Measurements from ENCODE around the gene STRIP2. TPM values are rescaled to one million over a fixed set of nuclear protein-coding genes. Genes with fewer than 3 reads are reported as not detected.
"Not testable (repeated sequence)": the region's sequence is repeated elsewhere in the genome, so short reads cannot be mapped to it uniquely, and the experiment has no call there.

STRIP2 gene
- total RNA-seq, 4 donors from 2014 or later, result 14.3 to 43.9 (median 24.7) TPM

DNA sequence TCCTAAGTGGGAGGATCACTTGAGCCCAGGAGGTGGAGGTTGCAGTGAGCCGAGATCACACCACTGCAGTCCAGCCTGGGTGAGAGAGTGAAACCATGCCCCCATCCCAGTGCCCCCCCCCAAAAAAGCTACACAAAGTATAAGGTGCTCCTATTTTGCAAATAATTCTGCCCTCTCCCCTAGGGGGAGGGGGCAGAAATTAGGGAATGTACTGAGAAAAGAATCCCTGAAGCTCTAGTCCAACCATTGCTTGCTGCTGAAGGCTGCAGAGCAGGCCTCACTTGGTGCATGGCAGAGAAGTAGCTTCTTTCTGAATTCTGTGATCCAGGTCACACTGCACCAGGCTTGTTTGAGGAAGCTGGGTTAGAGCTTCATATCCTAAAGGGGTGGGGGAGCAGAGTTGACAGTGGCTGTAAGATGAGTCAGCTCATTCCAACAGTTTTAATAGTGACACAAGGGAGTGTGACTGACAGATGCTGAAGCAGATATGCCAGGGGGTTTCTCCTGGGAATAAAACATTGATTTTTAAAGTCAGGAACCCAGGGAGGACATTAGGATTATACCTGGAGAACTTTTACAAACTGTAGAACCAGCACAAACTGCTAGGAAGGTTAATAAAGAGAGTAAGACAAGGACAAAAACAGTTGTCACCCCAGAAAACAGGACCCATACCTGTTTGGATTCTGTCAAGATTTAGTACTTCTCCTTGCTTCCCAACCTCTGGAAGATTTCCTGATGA lies 32.8 kb upstream of the STRIP2 start:
- H3K9me3 ChIP-seq, result no peaks in the 10 kb centered on the region
- H3K27ac ChIP-seq, result peak overlapping the region; percentile 50 to 76 (median 71)
- no peak overlapping the region for H3K4me3 ChIP-seq
- H3K4me1 ChIP-seq, result peaks cover 15 to 38% of the 10 kb centered on the region in 2 donors
- no peaks in the 10 kb centered on the region for H3K27me3 ChIP-seq
- no peak for DNase-seq
- TF ChIP-seq, protein P1, sequence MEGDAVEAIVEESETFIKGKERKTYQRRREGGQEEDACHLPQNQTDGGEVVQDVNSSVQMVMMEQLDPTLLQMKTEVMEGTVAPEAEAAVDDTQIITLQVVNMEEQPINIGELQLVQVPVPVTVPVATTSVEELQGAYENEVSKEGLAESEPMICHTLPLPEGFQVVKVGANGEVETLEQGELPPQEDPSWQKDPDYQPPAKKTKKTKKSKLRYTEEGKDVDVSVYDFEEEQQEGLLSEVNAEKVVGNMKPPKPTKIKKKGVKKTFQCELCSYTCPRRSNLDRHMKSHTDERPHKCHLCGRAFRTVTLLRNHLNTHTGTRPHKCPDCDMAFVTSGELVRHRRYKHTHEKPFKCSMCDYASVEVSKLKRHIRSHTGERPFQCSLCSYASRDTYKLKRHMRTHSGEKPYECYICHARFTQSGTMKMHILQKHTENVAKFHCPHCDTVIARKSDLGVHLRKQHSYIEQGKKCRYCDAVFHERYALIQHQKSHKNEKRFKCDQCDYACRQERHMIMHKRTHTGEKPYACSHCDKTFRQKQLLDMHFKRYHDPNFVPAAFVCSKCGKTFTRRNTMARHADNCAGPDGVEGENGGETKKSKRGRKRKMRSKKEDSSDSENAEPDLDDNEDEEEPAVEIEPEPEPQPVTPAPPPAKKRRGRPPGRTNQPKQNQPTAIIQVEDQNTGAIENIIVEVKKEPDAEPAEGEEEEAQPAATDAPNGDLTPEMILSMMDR (IDR thresholded peaks at IDR 0.05 in 4 of 5, conservative IDR thresholded peaks at IDR 0.05 in 1 of 5), result no peak
- no peak for TF ChIP-seq POLR2A (IDR thresholded peaks at IDR 0.05)
- H3K36me3 ChIP-seq, result peaks cover 0 to 15% of the 10 kb centered on the region in 2 donors
- ATAC-seq, result peak; percentile 59 to 88
- intact Hi-C loops (cut with DNase I; ENCODE audit: low total_unique reads) (loop anchor here (5.0 kb wide), 1 partner anchor 34 kb away; no protein-coding TSS in a partner anchor), in situ Hi-C loops (cut with MboI; ENCODE audit: low sequenced_read_pairs in 4 of 4) (no loop called here)

GRCh38 chr7:129401967-129402860 lies 32.0 kb upstream of the STRIP2 start:
- DNase-seq (no peak), ATAC-seq (peak; percentile 65 to 82)
- H3K4me3 ChIP-seq, result no peak overlapping the region
- TF ChIP-seq, protein P1 (IDR thresholded peaks at IDR 0.05 in 4 of 5, conservative IDR thresholded peaks at IDR 0.05 in 1 of 5), result peak in 4 of 5 experiments; percentile 6 to 41 (median 25)
- TF ChIP-seq POLR2A (IDR thresholded peaks at IDR 0.05), result no peak
- peak overlapping the region; percentile 50 to 76 (median 71) for H3K27ac ChIP-seq
- no peaks in the 10 kb centered on the region for H3K9me3 ChIP-seq
- no peaks in the 10 kb centered on the region for H3K27me3 ChIP-seq
- in situ Hi-C loops (cut with MboI; ENCODE audit: low sequenced_read_pairs in 4 of 4) (no loop called here), intact Hi-C loops (cut with DNase I; ENCODE audit: low total_unique reads) (loop anchor here (1.0 to 5.0 kb wide), 2 partner anchors 35 to 70 kb away; no protein-coding TSS in a partner anchor)
- H3K36me3 ChIP-seq, result peaks cover 0 to 20% of the 10 kb centered on the region in 2 donors
- peaks cover 15 to 38% of the 10 kb centered on the region in 2 donors for H3K4me1 ChIP-seq

DNA sequence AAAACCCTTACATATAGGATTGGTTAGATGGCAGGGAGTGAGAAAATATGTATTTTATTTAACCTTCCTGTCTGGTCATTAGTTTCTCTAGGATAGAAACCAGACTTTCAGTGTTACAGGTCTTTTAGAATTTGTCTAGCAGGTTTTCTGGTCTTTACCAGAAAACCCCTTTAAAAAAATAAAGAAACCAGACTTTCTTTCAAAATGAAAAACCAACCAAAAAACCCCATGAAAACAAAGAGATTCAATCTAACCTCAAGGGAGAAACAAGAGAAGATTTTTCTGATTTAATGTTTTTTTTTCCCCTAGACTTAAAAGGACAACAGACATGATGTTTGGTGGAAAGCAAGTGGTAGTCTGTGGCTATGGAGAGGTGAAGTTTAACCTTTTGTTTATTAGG lies 28.7 kb upstream of the STRIP2 start:
- peaks cover 0 to 15% of the 10 kb centered on the region in 2 donors for H3K36me3 ChIP-seq

DNA sequence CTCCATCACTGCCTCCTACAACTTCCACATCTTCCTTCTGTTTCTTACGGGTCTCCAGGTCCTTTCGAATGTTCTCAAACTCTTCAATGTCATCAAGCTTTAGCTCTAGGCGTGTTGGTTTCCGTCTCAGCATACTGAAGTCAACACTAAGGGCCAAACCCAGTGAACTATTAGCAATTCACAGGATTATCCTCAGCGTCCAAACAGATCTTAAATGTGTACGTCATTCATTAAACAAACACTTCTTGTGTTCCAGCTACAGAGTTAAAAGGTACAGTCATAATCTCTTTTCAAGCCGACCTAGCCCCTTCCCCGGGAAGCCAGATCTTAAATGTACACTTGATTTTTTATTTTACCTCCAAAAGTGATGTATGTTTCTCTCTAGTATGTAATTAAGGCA lies 24.0 kb upstream of the STRIP2 start:
- H3K9me3 ChIP-seq; H3K27me3 ChIP-seq; H3K4me3 ChIP-seq; H3K27ac ChIP-seq; intact Hi-C loops (cut with DNase I; ENCODE audit: low total_unique reads); in situ Hi-C loops (cut with MboI; ENCODE audit: low sequenced_read_pairs in 4 of 4); ATAC-seq; H3K4me1 ChIP-seq; DNase-seq: not testable (repeated sequence)
- peaks cover 0 to 19% of the 10 kb centered on the region in 2 donors for H3K36me3 ChIP-seq

More for the DNA sequence above, 28.7 kb upstream of the STRIP2 start:
- TF ChIP-seq, protein P1 (IDR thresholded peaks at IDR 0.05 in 4 of 5, conservative IDR thresholded peaks at IDR 0.05 in 1 of 5), result no peak
- TF ChIP-seq POLR2A (IDR thresholded peaks at IDR 0.05), result no peak
- intact Hi-C loops (cut with DNase I; ENCODE audit: low total_unique reads), result no loop called here
- DNase-seq (no peak), ATAC-seq (no peak)
- no peaks in the 10 kb centered on the region for H3K9me3 ChIP-seq
- no peak overlapping the region for H3K27ac ChIP-seq
- no peak overlapping the region for H3K4me3 ChIP-seq
- H3K4me1 ChIP-seq, result peaks cover 15 to 38% of the 10 kb centered on the region in 2 donors
- in situ Hi-C loops (cut with MboI; ENCODE audit: low sequenced_read_pairs in 4 of 4), result no loop called here
- no peaks in the 10 kb centered on the region for H3K27me3 ChIP-seq

DNA sequence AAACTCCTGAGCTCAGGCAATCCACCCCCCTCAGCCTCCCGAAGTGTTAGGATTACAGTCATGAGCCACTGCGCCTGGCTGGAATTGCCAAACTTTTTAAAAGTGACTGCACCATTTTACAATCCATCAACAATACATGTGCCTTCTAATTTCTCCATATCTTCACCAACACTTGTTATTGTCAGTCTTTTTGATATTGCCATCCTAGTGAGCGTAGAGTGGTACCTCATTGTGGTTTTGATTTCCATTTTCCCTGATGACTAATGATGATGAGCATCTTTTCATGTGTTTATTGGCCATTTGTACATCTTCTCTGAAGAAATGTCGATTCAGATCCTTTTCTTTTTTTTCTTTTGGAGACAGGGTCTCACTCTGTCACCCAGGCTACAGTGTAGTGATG lies 21.7 kb upstream of the STRIP2 start:
- Histone ChIP-seq H3K9me3 (no peaks in the 10 kb centered on the region), H3K4me1 (peaks cover 0 to 5% of the 10 kb centered on the region in 2 donors), H3K27me3 (no peaks in the 10 kb centered on the region), H3K4me3 (no peak overlapping the region), H3K36me3 (peaks cover 0 to 4% of the 10 kb centered on the region in 2 donors), H3K27ac (no peak overlapping the region)
- intact Hi-C loops (cut with DNase I; ENCODE audit: low total_unique reads), result no loop called here
- DNase-seq, result no peak
- in situ Hi-C loops (cut with MboI; ENCODE audit: low sequenced_read_pairs in 4 of 4), result no loop called here
- TF ChIP-seq, protein P1 (IDR thresholded peaks at IDR 0.05 in 4 of 5, conservative IDR thresholded peaks at IDR 0.05 in 1 of 5), result no peak
- no peak for TF ChIP-seq POLR2A (IDR thresholded peaks at IDR 0.05)
- ATAC-seq, result no peak

Data from gastrocnemius medialis (tissue), 4 donors.